NOMO-1 (cell line): ENCODE measurements around the gene MAML1.

ENCODE experiments used
- DNase-seq, 2 experiments: peaks; one replicate each; lab custom pipeline; 2025; ENCODE audit not compliant: unreplicated experiment in 2 of 2; lab: John Stamatoyannopoulos, UW

MAML1 gene

GRCh38 chr5:179819296-179820126 lies 86.9 kb downstream of the MAML1 start:
- peak; percentile 39 to 40 for DNase-seq

DNA sequence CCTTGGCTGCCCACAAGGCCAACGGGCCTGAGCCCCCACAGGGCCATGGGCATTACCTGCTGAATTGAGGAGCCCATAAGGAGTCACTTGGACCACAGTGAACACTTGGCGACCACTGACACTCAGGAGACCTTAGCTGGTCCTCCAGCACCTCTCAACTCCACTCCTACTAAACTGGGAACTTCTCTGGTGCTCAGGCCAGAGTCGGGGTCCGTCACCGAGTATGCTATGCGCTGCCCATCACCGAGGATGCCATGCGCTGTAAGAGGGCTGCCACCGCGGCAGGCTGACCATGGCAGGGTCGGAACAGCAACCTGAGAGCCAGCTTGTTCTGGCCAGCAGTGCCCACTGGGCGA lies 87.5 kb downstream of the MAML1 start:
- no peak for DNase-seq

DNA sequence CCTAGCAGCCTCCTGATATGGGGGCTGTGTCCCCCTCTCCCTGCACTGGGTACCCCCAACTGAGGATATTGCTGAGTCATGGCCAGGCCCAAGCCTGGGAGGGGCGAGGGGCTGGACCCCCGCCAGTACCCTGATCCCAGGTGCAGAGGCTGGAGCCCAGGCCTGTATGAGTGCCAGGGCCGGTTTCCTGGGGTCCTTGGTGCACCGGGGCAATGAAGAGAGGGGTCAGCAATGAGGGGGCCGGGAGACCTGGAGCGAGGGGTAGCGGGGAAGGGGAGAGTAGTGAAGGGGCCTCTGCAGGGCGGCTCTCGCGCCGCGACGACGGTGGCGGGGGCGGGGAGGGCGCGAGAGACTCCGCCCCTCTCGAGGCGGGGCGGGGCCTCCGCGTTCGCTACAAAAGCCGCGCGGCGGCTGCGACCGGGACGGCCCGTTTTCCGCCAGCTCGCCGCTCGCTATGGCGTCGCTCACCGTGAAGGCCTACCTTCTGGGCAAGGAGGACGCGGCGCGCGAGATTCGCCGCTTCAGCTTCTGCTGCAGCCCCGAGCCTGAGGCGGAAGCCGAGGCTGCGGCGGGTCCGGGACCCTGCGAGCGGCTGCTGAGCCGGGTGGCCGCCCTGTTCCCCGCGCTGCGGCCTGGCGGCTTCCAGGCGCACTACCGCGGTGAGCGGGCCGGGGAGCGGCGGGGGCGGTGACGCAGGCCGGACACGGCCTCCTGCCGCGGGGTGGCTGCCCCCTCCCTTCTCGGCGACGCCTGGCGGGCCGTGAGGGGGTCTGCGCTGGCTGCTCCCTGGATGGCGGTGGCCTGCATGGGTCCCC lies 88.1 kb downstream of the MAML1 start, which contains the start of gene SQSTM1:
TSS of gene SQSTM1 (plus strand) at position 423 of the 815 bp plus-strand sequence. CDS start at position 455, 32 bp downstream.
- DNase-seq = peak; percentile 44 to 68

DNA sequence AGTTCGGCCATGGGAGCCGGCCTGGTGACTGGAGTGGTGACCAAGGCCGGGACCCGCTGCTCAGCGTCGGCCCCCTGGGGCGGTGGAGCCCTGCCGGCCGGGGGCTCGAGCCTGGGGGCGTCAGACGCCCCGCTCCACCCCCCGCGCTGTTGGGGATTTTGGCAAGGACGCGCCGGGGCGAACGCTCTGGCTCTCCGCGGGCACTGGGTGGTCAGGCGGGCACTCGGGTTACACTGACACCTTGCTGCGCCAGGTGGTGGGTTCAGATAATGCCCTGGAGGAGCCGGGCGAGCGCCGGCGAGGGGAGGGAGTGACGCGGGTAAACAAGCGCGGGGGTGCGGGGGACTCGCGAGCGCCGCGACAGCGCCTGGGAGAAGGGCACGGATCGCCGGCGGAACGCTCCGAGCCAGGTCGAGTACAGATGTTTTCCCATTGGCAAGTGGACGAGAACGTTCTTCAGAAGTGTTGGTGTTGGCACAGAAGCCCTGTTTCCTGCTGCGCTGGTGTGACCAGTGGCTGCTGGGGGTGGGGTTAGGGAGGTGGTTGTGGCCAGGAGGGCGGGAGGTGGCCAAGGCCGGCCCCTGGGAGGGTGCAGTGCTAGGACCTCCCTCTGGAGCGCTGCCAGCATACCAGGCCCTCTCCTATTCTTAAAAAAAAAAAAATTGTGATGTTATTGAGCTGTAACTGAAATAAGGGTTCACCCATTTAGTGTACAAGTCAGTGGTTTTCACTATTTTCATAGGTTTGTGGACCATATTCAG lies 88.9 kb downstream of the MAML1 start:
- DNase-seq = peak; percentile 82 to 94

GRCh38 chr5:179822059-179822432 lies 89.4 kb downstream of the MAML1 start:
- no peak for DNase-seq

- DNase-seq = no peak
Observed at GRCh38 chr5:179822444-179822990, 89.9 kb downstream of the MAML1 start.

GRCh38 chr5:179823937-179824744 lies 91.5 kb downstream of the MAML1 start:
- no peak for DNase-seq

DNA sequence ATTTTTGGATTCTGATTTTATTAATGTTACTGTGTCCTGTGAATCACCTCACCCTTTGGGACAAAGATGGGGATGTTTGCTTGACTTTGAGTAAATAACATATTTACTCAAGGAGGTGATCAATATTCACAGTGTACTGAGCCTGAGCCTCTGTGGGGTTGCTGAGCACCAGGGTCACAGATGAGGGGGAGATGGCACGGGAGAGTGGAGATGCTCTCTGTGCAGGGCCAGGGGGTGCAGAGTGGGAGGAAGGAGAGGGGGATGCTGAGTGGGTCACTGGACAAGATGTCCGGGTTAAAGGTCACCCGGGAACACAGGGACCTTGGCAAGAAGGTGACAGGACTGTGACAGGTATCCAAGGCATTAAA lies 92.1 kb downstream of the MAML1 start:
- DNase-seq = no peak

- no peak for DNase-seq
Observed at GRCh38 chr5:179825655-179826182, 93.1 kb downstream of the MAML1 start.
